Hepatocyte (in vitro differentiated cells): ENCODE results near the gene KIF9. TPM values are rescaled to one million over a fixed set of nuclear protein-coding genes. Genes with fewer than 3 reads are reported as not detected.

Experiments used
- DNase-seq: peaks from one replicate; pipeline ENCODE4 v3.0.0-alpha.2; 2016; ENCODE audit warnings: low spot score
- H2AFZ ChIP-seq: fragments of 200-600 bp; sonication (generic); 2 replicates; pipeline ENCODE4 v1.6.0; 2016; ENCODE audit warnings: antibody characterized with exemption, mild to moderate bottlenecking
- H3K27ac ChIP-seq: fragments of 200-600 bp; sonication (generic); 2 replicates; pipeline ENCODE4 v1.5.1; 2016; ENCODE audit warnings: mild to moderate bottlenecking
- H3K27me3 ChIP-seq: fragments of 200-600 bp; sonication (generic); 2 replicates; pipeline ENCODE4 v1.6.1; 2016
- H3K36me3 ChIP-seq: fragments of 200-600 bp; sonication (generic); replicated peaks from 2 replicates; pipeline ENCODE4 v1.5.1; 2016; ENCODE audit warnings: low read depth; ENCODE audit not compliant: insufficient read depth
- H3K4me1 ChIP-seq: fragments of 200-600 bp; sonication (generic); 2 replicates; pipeline ENCODE4 v1.5.1; 2016; ENCODE audit warnings: mild to moderate bottlenecking, moderate library complexity; ENCODE audit not compliant: insufficient read depth
- H3K4me2 ChIP-seq: fragments of 200-600 bp; sonication (generic); 2 replicates; pipeline ENCODE4 v1.6.0; 2016
- H3K4me3 ChIP-seq: fragments of 200-600 bp; sonication (generic); 2 replicates; pipeline ENCODE4 v1.5.1; 2016; ENCODE audit warnings: mild to moderate bottlenecking
- H3K79me2 ChIP-seq: fragments of 200-600 bp; sonication (generic); 2 replicates; pipeline ENCODE4 v1.6.0; 2017; ENCODE audit warnings: mild to moderate bottlenecking
- H3K9me2 ChIP-seq: fragments of 200-600 bp; sonication (generic); replicated peaks from 2 replicates; pipeline ENCODE4 v1.6.0; 2017; ENCODE audit warnings: mild to moderate bottlenecking; ENCODE audit not compliant: insufficient read depth
- H3K9me3 ChIP-seq: fragments of 200-600 bp; sonication (generic); 2 replicates; pipeline ENCODE4 v1.5.1; 2016; ENCODE audit warnings: low read depth, mild to moderate bottlenecking
- H4K20me1 ChIP-seq: fragments of 200-600 bp; sonication (generic); 2 replicates; pipeline ENCODE4 v1.6.0; 2016; ENCODE audit warnings: mild to moderate bottlenecking; ENCODE audit not compliant: insufficient read depth, poor library complexity, severe bottlenecking
- CTCF ChIP-seq: fragments of 200-600 bp; sonication (generic); IDR thresholded peaks from 2 replicates; pipeline ENCODE4 v1.5.1; 2016; ENCODE audit warnings: antibody characterized with exemption, mild to moderate bottlenecking; ENCODE audit not compliant: poor library complexity
- EZH2 ChIP-seq: fragments of 200-600 bp; sonication (generic); IDR thresholded peaks from 2 replicates; pipeline ENCODE4 v1.6.1; 2016; ENCODE audit warnings: antibody characterized with exemption, mild to moderate bottlenecking, borderline replicate concordance
- EZH2phosphoT487 ChIP-seq: fragments of 200-600 bp; sonication (generic); IDR thresholded peaks from one replicate; pipeline ENCODE4 v1.6.1; 2018; ENCODE audit warnings: antibody characterized with exemption, mild to moderate bottlenecking, low read depth, moderate library complexity; ENCODE audit not compliant: unreplicated experiment, severe bottlenecking
- WGBS: methylation state at CpG from one replicate; pipeline ENCODE4 v1.1.6; 2016; ENCODE audit warnings: low lambda C conversion rate; ENCODE audit errors: missing lambda C conversion rate; 5-methylcytosine and 5-hydroxymethylcytosine counted together
- polyA plus RNA-seq: library from polyadenylated mRNA; unstranded; fragments of >200 nt; fragmentation: Nextera tagmentation; extraction: Ambion mirVana; gene quantifications from 2 replicates; pipeline ENCODE4 v1.2.1, GENCODE V29; 2016
- total RNA-seq: library from RNA; depleted of rRNA; stranded (reverse); fragments of >200 nt; gene quantifications from 2 replicates; pipeline ENCODE4 v1.2.3, GENCODE V29; 2014

KIF9 gene
- total and polyA plus RNA-seq, 2 experiments from 2014 or later: 4.2 to 5.3 TPM

- no peaks in the 10 kb centered on the region for H3K9me2 ChIP-seq
- no peaks in the 10 kb centered on the region for H3K27me3 ChIP-seq
- H4K20me1 ChIP-seq: no peaks in the 10 kb centered on the region
- no peak overlapping the region for H3K27ac ChIP-seq
- DNase-seq: no peak
- whole genome bisulfite sequencing: 96% methylated on average over 5 of the region's 5 CpGs
- H3K79me2 ChIP-seq: no peaks in the 10 kb centered on the region
- H3K36me3 ChIP-seq: no peaks in the 10 kb centered on the region
- no peak overlapping the region for H2AFZ ChIP-seq
- no peak overlapping the region for H3K4me2 ChIP-seq
- H3K9me3 ChIP-seq: no peaks in the 10 kb centered on the region
- H3K4me1 ChIP-seq: no peaks in the 10 kb centered on the region
- TF ChIP-seq CTCF (no peak), EZH2phosphoT487 (no peak), EZH2 (no peak)
- no peak overlapping the region for H3K4me3 ChIP-seq
Observed at GRCh38 chr3:47273564-47273963, 9.0 kb downstream of the KIF9 start.

GRCh38 chr3:47270526-47270925, 12.1 kb downstream of the KIF9 start:
- no peaks in the 10 kb centered on the region for H3K9me3 ChIP-seq
- DNase-seq: no peak
- H4K20me1 ChIP-seq: no peaks in the 10 kb centered on the region
- H3K27ac ChIP-seq: no peak overlapping the region
- WGBS: 96% methylated on average over 4 of the region's 4 CpGs
- no peaks in the 10 kb centered on the region for H3K79me2 ChIP-seq
- no peak overlapping the region for H3K4me2 ChIP-seq
- no peaks in the 10 kb centered on the region for H3K36me3 ChIP-seq
- no peak for TF ChIP-seq EZH2
- TF ChIP-seq EZH2phosphoT487: no peak
- TF ChIP-seq CTCF: no peak
- H3K4me1 ChIP-seq: peaks cover 4% of the 10 kb centered on the region
- H2AFZ ChIP-seq: no peak overlapping the region
- no peaks in the 10 kb centered on the region for H3K9me2 ChIP-seq
- H3K27me3 ChIP-seq: no peaks in the 10 kb centered on the region
- no peak overlapping the region for H3K4me3 ChIP-seq

GRCh38 chr3:47267490-47267824, 15.1 kb downstream of the KIF9 start:
- no peaks in the 10 kb centered on the region for H3K36me3 ChIP-seq
- no peaks in the 10 kb centered on the region for H3K9me3 ChIP-seq
- no peaks in the 10 kb centered on the region for H3K79me2 ChIP-seq
- H3K9me2 ChIP-seq: no peaks in the 10 kb centered on the region
- no peaks in the 10 kb centered on the region for H3K27me3 ChIP-seq
- TF ChIP-seq EZH2phosphoT487 (no peak), CTCF (no peak), EZH2 (no peak)
- H3K27ac ChIP-seq: no peak overlapping the region
- H3K4me3 ChIP-seq: no peak overlapping the region
- H3K4me1 ChIP-seq: peaks cover 4% of the 10 kb centered on the region
- H4K20me1 ChIP-seq: no peaks in the 10 kb centered on the region
- no peak overlapping the region for H2AFZ ChIP-seq
- H3K4me2 ChIP-seq: no peak overlapping the region
- DNase-seq: no peak

- WGBS: 64% methylated on average over 11 of the region's 11 CpGs
- no peaks in the 10 kb centered on the region for H3K79me2 ChIP-seq
- no peaks in the 10 kb centered on the region for H3K9me2 ChIP-seq
- no peaks in the 10 kb centered on the region for H4K20me1 ChIP-seq
- no peak overlapping the region for H3K4me3 ChIP-seq
- H2AFZ ChIP-seq: no peak overlapping the region
- no peaks in the 10 kb centered on the region for H3K9me3 ChIP-seq
- no peaks in the 10 kb centered on the region for H3K36me3 ChIP-seq
- H3K27me3 ChIP-seq: no peaks in the 10 kb centered on the region
- H3K27ac ChIP-seq: no peak overlapping the region
- DNase-seq: peak; percentile 72
- H3K4me1 ChIP-seq: peaks cover 4% of the 10 kb centered on the region
- TF ChIP-seq EZH2 (no peak), EZH2phosphoT487 (no peak), CTCF (no peak)
- no peak overlapping the region for H3K4me2 ChIP-seq
Observed at GRCh38 chr3:47266709-47267489, 15.7 kb downstream of the KIF9 start.
